ENCODE data around the gene ATOSA.

Gene ATOSA

DNA sequence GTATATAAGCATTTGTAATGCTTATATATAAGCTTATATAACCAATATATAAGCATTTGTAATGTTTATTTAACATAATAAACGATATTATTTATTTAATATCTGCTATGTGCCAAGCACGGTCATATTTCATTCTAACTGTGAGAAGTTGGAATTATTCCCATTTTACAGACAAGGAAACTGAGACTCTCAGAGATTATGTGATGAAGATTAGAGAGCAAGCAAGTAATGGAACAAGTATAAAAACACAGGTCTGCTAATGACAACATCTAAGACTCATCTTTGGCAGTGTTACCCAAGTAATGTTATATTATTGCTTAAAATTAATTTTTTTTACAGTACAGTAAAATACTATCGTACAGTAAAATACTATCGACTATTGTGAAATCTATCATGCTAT, 4.4 kb downstream of the ATOSA start:
- Mint-ChIP-seq H3K9me3 (no peaks in the 10 kb centered on the region), H3K4me3 (no peak overlapping the region), H3K27me3 (no peaks in the 10 kb centered on the region), H3K27ac (no peak overlapping the region), H3K36me3 (ENCODE audit: low read depth) (peaks cover 73% of the 10 kb centered on the region), H3K4me1 (ENCODE audit: low read depth) (peaks cover 52% of the 10 kb centered on the region)
- no peak for DNase-seq

DNA sequence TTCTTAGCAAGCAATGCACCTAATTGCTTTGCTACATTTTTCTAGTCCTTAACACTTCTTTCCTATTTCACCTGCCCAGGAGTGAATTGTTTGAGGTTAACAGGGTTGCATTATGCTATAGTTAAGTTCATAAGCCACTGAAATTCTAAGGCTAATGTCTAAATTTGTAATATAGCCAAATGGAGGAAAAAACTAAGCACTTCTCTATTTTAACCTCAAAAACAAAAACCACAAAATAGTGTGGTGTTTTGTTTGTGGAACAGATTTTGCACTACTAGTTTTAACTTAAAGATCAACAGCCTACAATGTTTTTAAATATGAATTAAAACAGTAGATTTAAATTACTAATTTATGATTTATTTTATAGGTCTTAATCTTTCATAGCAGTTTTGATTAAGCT, 5.5 kb downstream of the ATOSA start:
- no peaks in the 10 kb centered on the region for H3K27me3 Mint-ChIP-seq
- DNase-seq, result no peak
- H3K9me3 Mint-ChIP-seq, result no peaks in the 10 kb centered on the region
- peaks cover 79% of the 10 kb centered on the region for H3K36me3 Mint-ChIP-seq (ENCODE audit: low read depth)
- peaks cover 51% of the 10 kb centered on the region for H3K4me1 Mint-ChIP-seq (ENCODE audit: low read depth)
- H3K4me3 Mint-ChIP-seq, result no peak overlapping the region
- H3K27ac Mint-ChIP-seq, result no peak overlapping the region

DNA sequence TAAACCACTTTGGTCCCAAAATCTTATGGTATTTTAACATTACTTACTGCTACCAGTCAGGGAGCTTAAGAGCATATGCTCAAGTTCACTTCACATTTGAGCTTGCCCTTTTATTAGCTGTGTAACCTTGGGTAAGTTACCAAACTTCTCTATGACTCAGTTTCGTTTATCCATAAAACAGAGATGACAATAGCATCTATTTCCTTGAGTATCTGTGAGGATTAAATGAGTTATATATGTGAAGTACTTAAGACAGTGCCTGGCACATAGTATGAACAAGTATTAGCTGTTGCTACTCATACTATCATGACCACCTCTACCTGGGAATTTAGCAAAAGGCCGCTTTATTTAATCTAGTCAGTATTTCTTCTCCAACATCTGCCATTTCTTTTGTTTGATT, 5.9 kb downstream of the ATOSA start:
- DNase-seq, result no peak
- H3K27ac Mint-ChIP-seq, result no peak overlapping the region

DNA sequence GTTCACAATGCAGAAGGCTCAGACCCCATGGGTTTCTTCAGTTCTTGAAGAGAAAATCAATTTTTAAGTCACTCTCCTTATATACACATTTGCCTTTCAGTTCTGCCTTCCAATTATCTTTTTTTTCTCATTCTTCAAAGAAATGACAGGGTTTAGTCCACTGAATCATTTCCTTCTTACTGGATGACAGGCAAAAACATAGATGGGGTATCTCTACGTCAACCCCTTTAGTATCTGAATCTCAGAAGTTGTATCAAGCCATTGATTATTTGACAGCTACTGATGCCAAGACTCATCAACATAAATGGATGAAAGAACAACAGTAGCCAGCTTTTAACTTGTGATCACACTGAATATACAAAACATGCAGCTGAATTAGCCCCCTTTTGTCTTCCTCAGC, 6.5 kb downstream of the ATOSA start:
- no peaks in the 10 kb centered on the region for H3K9me3 Mint-ChIP-seq
- H3K4me1 Mint-ChIP-seq (ENCODE audit: low read depth), result peaks cover 53% of the 10 kb centered on the region
- H3K4me3 Mint-ChIP-seq, result no peak overlapping the region
- no peak for DNase-seq
- peaks cover 74% of the 10 kb centered on the region for H3K36me3 Mint-ChIP-seq (ENCODE audit: low read depth)
- H3K27me3 Mint-ChIP-seq, result no peaks in the 10 kb centered on the region
- no peak overlapping the region for H3K27ac Mint-ChIP-seq

More for the DNA sequence above, 5.9 kb downstream of the ATOSA start:
- H3K36me3 Mint-ChIP-seq (ENCODE audit: low read depth), result peaks cover 74% of the 10 kb centered on the region
- H3K27me3 Mint-ChIP-seq, result no peaks in the 10 kb centered on the region
- H3K9me3 Mint-ChIP-seq, result no peaks in the 10 kb centered on the region
- H3K4me3 Mint-ChIP-seq, result no peak overlapping the region
- H3K4me1 Mint-ChIP-seq (ENCODE audit: low read depth), result peaks cover 51% of the 10 kb centered on the region

DNA sequence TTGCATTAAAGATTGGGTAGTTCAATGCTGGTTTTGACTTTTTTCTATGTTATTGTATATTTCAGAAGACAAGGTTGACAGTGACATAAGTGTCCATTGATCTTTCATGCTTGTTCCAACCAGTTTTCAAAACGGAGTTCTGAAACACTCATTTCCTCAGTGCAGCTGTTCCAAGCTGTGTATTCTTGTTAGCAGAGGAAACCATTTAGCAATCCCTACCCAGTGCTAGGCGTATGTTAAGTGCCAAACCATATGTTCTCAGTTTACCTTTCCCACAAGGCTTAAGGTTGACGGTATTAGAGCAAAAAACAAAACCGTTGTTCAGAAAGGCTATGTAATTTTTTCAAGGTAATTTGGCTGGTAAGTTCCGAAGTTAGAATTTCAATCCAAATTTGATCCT, 9.1 kb downstream of the ATOSA start:
- H3K27ac Mint-ChIP-seq, result no peak overlapping the region
- H3K36me3 Mint-ChIP-seq (ENCODE audit: low read depth), result peaks cover 74% of the 10 kb centered on the region
- no peak overlapping the region for H3K4me3 Mint-ChIP-seq
- no peaks in the 10 kb centered on the region for H3K27me3 Mint-ChIP-seq
- no peaks in the 10 kb centered on the region for H3K9me3 Mint-ChIP-seq
- DNase-seq, result no peak
- H3K4me1 Mint-ChIP-seq (ENCODE audit: low read depth), result peaks cover 40% of the 10 kb centered on the region

DNA sequence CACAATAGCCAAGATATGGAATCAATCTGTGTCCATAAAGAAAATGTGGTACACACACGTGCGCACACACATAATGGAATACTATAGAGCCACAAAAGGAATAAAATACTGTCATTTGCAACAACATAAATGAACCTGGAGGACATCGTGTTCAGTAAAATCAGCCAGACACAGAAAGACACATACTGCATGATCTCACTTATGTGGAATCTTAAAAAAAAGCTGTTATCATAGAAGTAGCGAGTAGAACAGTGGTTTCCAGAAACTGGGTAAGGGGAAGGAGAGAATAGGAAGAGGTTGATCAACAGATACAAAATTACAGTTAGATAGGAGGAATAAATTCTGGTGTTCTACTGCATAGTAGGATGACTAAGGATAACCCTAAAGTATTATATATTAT, 11.1 kb downstream of the ATOSA start:
- H3K4me3 Mint-ChIP-seq, result no peak overlapping the region
- H3K27ac Mint-ChIP-seq, result no peak overlapping the region
- peaks cover 33% of the 10 kb centered on the region for H3K4me1 Mint-ChIP-seq (ENCODE audit: low read depth)
- DNase-seq, result no peak
- no peaks in the 10 kb centered on the region for H3K9me3 Mint-ChIP-seq
- no peaks in the 10 kb centered on the region for H3K27me3 Mint-ChIP-seq
- peaks cover 74% of the 10 kb centered on the region for H3K36me3 Mint-ChIP-seq (ENCODE audit: low read depth)

DNA sequence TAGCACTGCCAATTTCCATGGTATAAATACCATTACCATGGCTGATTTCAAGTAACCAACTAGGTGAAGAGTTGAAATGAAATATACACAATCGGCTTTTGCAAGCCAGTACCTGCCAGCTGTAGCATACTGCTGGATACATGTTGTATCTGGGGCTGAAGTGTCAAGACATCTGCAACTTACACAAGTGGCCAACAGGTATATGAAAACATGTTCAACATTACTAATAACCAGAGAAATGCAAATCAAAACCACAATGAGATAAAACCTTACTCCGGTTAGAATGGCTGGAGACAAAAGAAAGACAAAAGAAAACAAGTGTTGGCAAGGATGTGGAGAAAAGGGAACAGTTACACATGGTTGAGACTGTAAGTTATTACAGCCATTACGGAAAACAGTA, 11.6 kb downstream of the ATOSA start:
- Mint-ChIP-seq H3K4me3 (no peak overlapping the region), H3K36me3 (ENCODE audit: low read depth) (peaks cover 72% of the 10 kb centered on the region), H3K9me3 (no peaks in the 10 kb centered on the region), H3K27ac (peak overlapping the region; percentile 19), H3K4me1 (ENCODE audit: low read depth) (peaks cover 28% of the 10 kb centered on the region), H3K27me3 (no peaks in the 10 kb centered on the region)
- DNase-seq, result no peak

DNA sequence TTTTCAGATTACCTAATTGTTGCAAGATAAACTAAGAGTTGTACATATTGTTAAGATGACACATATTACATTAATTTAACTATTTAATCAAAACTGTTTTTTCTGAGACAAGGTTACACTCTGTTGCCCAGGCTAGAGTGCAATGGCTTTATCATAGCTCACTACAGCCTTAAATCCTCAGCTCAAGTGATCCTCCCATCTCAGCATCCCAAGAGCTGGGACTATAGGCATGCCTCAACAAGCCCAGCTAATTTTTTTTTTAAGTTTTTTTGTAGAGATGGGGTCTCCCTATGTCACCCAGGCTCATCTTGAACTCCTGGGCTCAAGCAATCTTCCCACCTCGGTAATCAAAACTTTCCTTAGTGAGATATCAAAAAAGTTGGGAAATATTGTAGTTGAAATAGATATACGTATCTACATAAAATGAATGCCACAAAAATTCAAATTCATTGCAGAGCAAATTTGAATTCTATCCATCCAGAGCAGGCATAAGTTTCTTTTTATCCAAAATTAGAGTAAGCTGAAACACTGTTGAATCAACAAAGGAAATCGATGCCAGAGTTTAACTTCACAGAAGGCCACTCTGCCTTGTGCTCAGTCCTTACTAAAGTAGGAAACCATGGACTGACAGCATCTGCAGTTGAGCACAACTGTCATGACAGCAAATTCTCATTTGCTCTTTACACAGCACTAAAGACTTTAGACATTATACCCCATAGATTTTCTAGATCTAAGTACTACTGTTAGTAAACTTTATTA, 15.5 kb downstream of the ATOSA start:
- peaks cover 41% of the 10 kb centered on the region for H3K4me1 Mint-ChIP-seq (ENCODE audit: low read depth)
- no peaks in the 10 kb centered on the region for H3K9me3 Mint-ChIP-seq
- no peak overlapping the region for H3K27ac Mint-ChIP-seq
- no peak for DNase-seq
- H3K36me3 Mint-ChIP-seq (ENCODE audit: low read depth), result peaks cover 61% of the 10 kb centered on the region
- no peaks in the 10 kb centered on the region for H3K27me3 Mint-ChIP-seq
- H3K4me3 Mint-ChIP-seq, result no peak overlapping the region

DNA sequence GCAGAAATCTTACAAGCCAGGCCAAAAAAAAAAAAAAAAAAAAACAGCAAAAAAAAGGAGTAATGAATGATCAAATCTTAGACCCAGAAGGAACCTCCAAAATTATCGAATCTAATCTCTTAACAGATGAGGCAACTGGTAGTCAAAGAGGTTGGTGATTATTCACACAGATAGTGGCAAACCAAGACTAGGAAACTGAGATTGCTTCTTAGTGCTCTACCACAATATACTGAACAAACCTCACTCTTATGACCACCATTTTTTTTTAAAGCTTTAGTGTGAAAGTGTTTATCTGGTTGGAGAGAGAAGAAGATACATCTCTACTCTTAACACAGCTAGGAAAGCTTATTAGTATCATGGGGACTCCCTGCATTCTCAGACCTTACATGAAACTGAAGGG, 17.3 kb downstream of the ATOSA start:
- Mint-ChIP-seq H3K4me1 (ENCODE audit: low read depth) (peaks cover 39% of the 10 kb centered on the region), H3K36me3 (ENCODE audit: low read depth) (peaks cover 64% of the 10 kb centered on the region), H3K27ac (peak overlapping the region; percentile 1), H3K27me3 (no peaks in the 10 kb centered on the region), H3K9me3 (no peaks in the 10 kb centered on the region), H3K4me3 (no peak overlapping the region)
- DNase-seq, result no peak

DNA sequence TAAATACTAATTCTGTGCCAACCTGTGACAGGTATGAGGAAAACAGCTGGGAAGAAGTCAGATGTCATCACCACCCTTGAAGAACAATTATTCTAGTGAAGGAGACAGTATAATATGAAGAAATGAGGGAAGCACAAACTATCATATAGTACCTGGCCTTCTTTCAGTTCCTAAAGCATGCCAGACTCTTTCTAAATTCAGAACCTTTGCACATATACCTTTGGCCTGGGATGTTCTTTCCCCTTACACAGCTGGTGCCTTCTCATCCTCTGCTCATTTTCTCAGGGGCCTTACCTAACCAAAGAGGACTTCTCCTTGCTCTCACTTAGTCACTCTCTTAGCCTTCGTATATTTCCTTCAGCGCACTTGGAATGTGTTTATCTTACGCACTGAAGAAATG, 19.0 kb downstream of the ATOSA start:
- Mint-ChIP-seq H3K9me3 (no peaks in the 10 kb centered on the region), H3K36me3 (ENCODE audit: low read depth) (peaks cover 57% of the 10 kb centered on the region), H3K27ac (no peak overlapping the region), H3K27me3 (no peaks in the 10 kb centered on the region), H3K4me3 (no peak overlapping the region), H3K4me1 (ENCODE audit: low read depth) (peaks cover 42% of the 10 kb centered on the region)
- no peak for DNase-seq

DNA sequence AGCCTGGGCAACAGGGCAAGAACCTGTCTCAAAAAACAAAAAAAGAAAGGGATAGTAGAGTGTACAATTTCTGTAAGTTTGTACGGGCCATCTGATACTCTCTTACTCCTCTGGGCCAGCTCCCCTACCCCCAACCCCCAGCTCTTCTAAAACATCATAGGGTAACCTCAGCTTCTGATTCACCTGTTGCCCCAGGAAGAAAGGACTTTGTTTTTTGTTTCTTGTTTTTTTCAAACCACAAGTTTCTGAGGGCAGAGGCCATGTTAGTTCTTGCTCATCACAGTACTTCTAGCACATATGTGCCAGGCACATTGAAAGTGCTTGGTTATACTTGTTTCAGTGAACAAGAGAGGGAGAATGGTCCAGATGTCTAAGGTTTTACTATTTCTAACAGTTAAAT, 20.2 kb downstream of the ATOSA start:
- no peaks in the 10 kb centered on the region for H3K27me3 Mint-ChIP-seq
- no peak for DNase-seq
- no peak overlapping the region for H3K4me3 Mint-ChIP-seq
- peak overlapping the region; percentile 58 for H3K27ac Mint-ChIP-seq
- peaks cover 48% of the 10 kb centered on the region for H3K4me1 Mint-ChIP-seq (ENCODE audit: low read depth)
- no peaks in the 10 kb centered on the region for H3K9me3 Mint-ChIP-seq
- peaks cover 56% of the 10 kb centered on the region for H3K36me3 Mint-ChIP-seq (ENCODE audit: low read depth)

DNA sequence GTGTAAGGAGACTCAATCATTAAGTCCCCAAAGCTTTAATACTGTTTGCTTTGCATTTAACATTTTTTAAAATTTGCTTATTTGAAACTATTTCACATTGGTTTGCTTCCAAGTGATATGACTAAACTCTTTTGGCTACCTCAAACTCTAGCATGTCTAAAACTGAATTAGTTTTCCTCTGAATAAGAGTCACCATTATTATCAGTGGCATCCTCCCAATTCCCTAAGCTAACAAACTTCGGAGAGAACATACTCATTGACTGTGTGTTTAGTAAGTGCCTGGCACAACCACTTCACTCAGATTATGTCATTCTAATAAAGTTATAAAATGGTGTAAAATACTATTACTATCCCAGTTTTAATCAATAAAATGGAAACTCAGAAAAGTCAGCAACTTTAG, 21.9 kb downstream of the ATOSA start:
- Mint-ChIP-seq H3K27me3 (no peaks in the 10 kb centered on the region), H3K9me3 (no peaks in the 10 kb centered on the region), H3K27ac (no peak overlapping the region), H3K36me3 (ENCODE audit: low read depth) (peaks cover 58% of the 10 kb centered on the region), H3K4me1 (ENCODE audit: low read depth) (peaks cover 61% of the 10 kb centered on the region), H3K4me3 (no peak overlapping the region)
- no peak for DNase-seq

DNA sequence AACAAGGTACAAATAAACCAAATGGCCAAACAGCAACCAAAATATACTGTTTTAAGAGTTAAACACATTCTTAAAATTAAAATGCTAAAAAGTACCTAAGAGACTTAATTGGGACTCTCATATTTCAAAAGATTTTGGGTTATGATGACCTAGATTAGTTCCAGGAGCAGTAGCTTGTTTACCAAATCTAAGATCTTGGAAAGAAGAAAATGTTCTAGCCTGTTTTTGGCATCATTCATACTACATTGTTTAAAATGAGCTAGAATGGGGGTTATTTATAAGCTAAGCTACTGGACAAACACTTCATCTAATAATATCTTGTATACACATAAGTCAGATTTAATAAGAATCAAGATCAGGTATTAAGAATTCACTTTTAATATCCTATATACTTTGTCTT, 22.8 kb downstream of the ATOSA start:
- no peaks in the 10 kb centered on the region for H3K9me3 Mint-ChIP-seq
- H3K27ac Mint-ChIP-seq, result no peak overlapping the region
- peaks cover 59% of the 10 kb centered on the region for H3K4me1 Mint-ChIP-seq (ENCODE audit: low read depth)
- H3K4me3 Mint-ChIP-seq, result no peak overlapping the region
- DNase-seq, result no peak
- H3K36me3 Mint-ChIP-seq (ENCODE audit: low read depth), result peaks cover 50% of the 10 kb centered on the region
- no peaks in the 10 kb centered on the region for H3K27me3 Mint-ChIP-seq

DNA sequence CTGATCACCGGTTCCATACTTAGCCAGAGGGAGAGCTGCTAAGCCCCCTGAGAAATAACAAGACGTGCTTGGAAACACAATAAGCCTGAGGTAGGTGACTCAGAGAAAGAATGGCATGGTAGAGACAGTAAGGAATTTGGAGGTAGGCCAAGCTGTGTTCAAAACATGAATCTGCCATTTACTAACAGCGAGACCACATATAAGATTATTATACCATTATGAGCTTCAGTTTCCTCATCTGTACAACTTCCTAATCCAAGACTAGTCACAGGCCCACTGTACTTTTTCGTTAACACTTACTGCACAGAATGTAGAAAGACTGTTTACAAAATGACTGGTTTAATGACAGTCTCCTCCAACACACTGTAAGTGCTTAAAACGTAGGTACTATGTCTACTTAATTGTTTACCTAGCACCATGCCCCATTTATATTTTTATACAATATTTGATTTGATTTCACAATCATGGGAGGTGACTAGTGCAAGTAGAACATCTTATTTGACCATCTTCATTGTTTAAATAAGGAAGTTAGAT, 25.7 kb downstream of the ATOSA start:
- H3K9me3 Mint-ChIP-seq, result no peaks in the 10 kb centered on the region
- no peak for DNase-seq
- H3K27ac Mint-ChIP-seq, result no peak overlapping the region
- no peak overlapping the region for H3K4me3 Mint-ChIP-seq
- H3K4me1 Mint-ChIP-seq (ENCODE audit: low read depth), result peaks cover 44% of the 10 kb centered on the region
- H3K36me3 Mint-ChIP-seq (ENCODE audit: low read depth), result peaks cover 36% of the 10 kb centered on the region
- H3K27me3 Mint-ChIP-seq, result no peaks in the 10 kb centered on the region

DNA sequence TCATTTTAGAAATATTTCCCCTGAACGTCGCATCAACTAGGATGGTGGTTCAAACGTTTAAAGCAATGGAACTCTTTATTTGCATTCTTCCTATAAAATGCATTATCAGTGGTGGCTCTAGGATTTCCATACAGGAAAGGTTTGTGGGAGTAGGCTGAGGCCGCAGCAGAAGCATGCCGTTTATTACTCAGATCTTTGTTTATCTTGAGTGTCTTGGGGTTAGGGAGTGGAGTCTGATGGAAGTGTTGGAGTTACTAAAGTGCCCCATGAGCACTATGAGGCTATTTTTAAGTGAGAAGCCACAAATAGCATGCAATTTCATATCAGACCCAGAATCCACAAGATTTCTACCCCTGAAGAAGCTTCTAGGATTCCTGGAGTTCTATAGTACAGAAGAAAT, 26.2 kb downstream of the ATOSA start:
- Mint-ChIP-seq H3K27me3 (no peaks in the 10 kb centered on the region), H3K27ac (no peak overlapping the region), H3K4me3 (no peak overlapping the region), H3K9me3 (no peaks in the 10 kb centered on the region), H3K4me1 (ENCODE audit: low read depth) (peaks cover 41% of the 10 kb centered on the region), H3K36me3 (ENCODE audit: low read depth) (peaks cover 31% of the 10 kb centered on the region)
- DNase-seq, result no peak
